Psoas muscle (tissue), 8 donors: ENCODE measurements around the gene KLF17. TPM values are rescaled to one million over a fixed set of nuclear protein-coding genes. Genes with fewer than 3 reads are reported as not detected.

ENCODE experiments used
- ATAC-seq, 4 donors: fragments of 200-7000 bp; cut with Tn5 transposase; one replicate each; pipeline ENCODE4 v1.9.1; 2020; ENCODE audit warnings: moderate library complexity in 3 of 4, mild to moderate bottlenecking in 2 of 4
- DNase-seq, 2 donors: peaks; one replicate each; pipeline ENCODE4 v3.0.0-alpha.2; 2020
- H3K27ac ChIP-seq: fragments of 200-600 bp; one replicate; pipeline ENCODE4 v1.8.0; 2022
- H3K27me3 ChIP-seq, 3 donors: fragments of 200-600 bp in 1 of 3; one replicate each; pipeline versions ENCODE4 v1.6.1 to v1.8.0; 2013 to 2022; ENCODE audit warnings: low read length in 2 of 3, mild to moderate bottlenecking in 2 of 3, moderate library complexity in 1 of 3; ENCODE audit not compliant: insufficient read depth in 3 of 3
- H3K36me3 ChIP-seq, 2 donors: fragments of 200-600 bp in 1 of 2; one replicate each; pipeline versions ENCODE4 v1.6.1 to v1.8.0; 2013 to 2022; ENCODE audit warnings: low read depth in 1 of 2, mild to moderate bottlenecking in 1 of 2, moderate library complexity in 1 of 2; ENCODE audit not compliant: insufficient read depth in 1 of 2
- H3K4me1 ChIP-seq: fragments of 200-600 bp; one replicate; pipeline ENCODE4 v1.8.0; 2022
- H3K4me3 ChIP-seq: fragments of 200-600 bp; one replicate; pipeline ENCODE4 v1.8.0; 2022; ENCODE audit warnings: mild to moderate bottlenecking
- H3K9me3 ChIP-seq: fragments of 200-600 bp; one replicate; pipeline ENCODE4 v1.8.0; 2022
- CTCF ChIP-seq: fragments of 200-600 bp; IDR thresholded peaks from one replicate; pipeline ENCODE4 v1.8.0; 2022; ENCODE audit warnings: antibody characterized with exemption
- WGBS, 3 donors: extraction: QIAGEN DNeasy Blood & Tissue Kit; methylation state at CpG; one replicate each; pipeline versions ENCODE4 v1.1.6 to v1.1.7; 2013; 5-methylcytosine and 5-hydroxymethylcytosine counted together
- intact Hi-C, 2 donors: fragments of 100-400 bp; cut with DNase I; formaldehyde crosslinking; loops; one replicate each; pipeline versions ENCODE4 v1.11.0 to v1.14.2; 2022
- polyA plus RNA-seq, 3 donors: library from polyadenylated mRNA; stranded (reverse); fragments of 200-250 nt; gene quantifications; one replicate each; pipeline ENCODE4 v1.2.3, GENCODE V29; 2013
- total RNA-seq, 4 donors: library from RNA; stranded (reverse); fragmentation: NEBNext Ultra II Directional in 2 of 4; extraction: Animal tissue kit (Norgen Biotek cat#: 25700) in 2 of 4; gene quantifications; one replicate each; pipeline versions ENCODE4 v1.2.1 to v1.2.4, GENCODE V29; 2021 to 2023
- donor health status: healthy with polysubstance abuse.
- donor health status: DM: no; HTN: no; CAD: no; lungs with moderate emphysema.
- donor health status: Bipolar disorder and iron deficiency.
- donor health status: healthy.
- donor health status: DM: yes; HTN: yes; CAD: no.
- donor health status: DM: no; HTN: no; CAD: no.
- donor health status: DM: no; HTN: no; CAD: no.
- donor health status: DM: yes; HTN: yes; CAD: no.

The KLF17 gene
- total and polyA plus RNA-seq, 7 donors, result not detected

GRCh38 chr1:44151808-44152207 lies 33.2 kb downstream of the KLF17 start:
- intact Hi-C loops, result no loop called here
- H3K36me3 ChIP-seq, result no peaks in the 10 kb centered on the region
- ATAC-seq, result no peak
- no peak for DNase-seq
- H3K4me3 ChIP-seq, result no peak overlapping the region
- H3K27me3 ChIP-seq, result peaks cover 0 to 17% (median 4%) of the 10 kb centered on the region in 3 donors
- H3K27ac ChIP-seq, result no peak overlapping the region
- H3K9me3 ChIP-seq, result no peaks in the 10 kb centered on the region
- TF ChIP-seq CTCF, result no peak
- no peaks in the 10 kb centered on the region for H3K4me1 ChIP-seq
- 3 to 22% (median 4%) methylated on average over 1 of the region's 1 CpG for WGBS, 3 donors

- no peak for TF ChIP-seq CTCF
- intact Hi-C loops, result no loop called here
- WGBS, 3 donors, result 83 to 91% (median 85%) methylated on average over 1 of the region's 1 CpG
Measured at GRCh38 chr1:44152692-44153091, 34.1 kb downstream of the KLF17 start.

GRCh38 chr1:44154049-44154448 lies 35.4 kb downstream of the KLF17 start:
- DNase-seq (no peak), ATAC-seq (no peak)
- Histone ChIP-seq H3K27me3 (peaks cover 0 to 17% (median 4%) of the 10 kb centered on the region in 3 donors), H3K4me3 (no peak overlapping the region), H3K9me3 (no peaks in the 10 kb centered on the region), H3K27ac (no peak overlapping the region), H3K36me3 (no peaks in the 10 kb centered on the region), H3K4me1 (no peaks in the 10 kb centered on the region)
- TF ChIP-seq CTCF, result no peak
- intact Hi-C loops, result no loop called here
- 72 to 80% (median 72%) methylated on average over 3 of the region's 3 CpGs for whole genome bisulfite sequencing, 3 donors

More at GRCh38 chr1:44152692-44153091, 34.1 kb downstream of the KLF17 start:
- no peak overlapping the region for H3K4me3 ChIP-seq
- no peaks in the 10 kb centered on the region for H3K4me1 ChIP-seq
- H3K27ac ChIP-seq, result no peak overlapping the region
- ATAC-seq, result no peak
- H3K27me3 ChIP-seq, result peaks cover 0 to 17% (median 4%) of the 10 kb centered on the region in 3 donors
- DNase-seq, result no peak
- no peaks in the 10 kb centered on the region for H3K36me3 ChIP-seq
- no peaks in the 10 kb centered on the region for H3K9me3 ChIP-seq

- WGBS, 3 donors, result 90 to 93% (median 91%) methylated on average over 1 of the region's 1 CpG
- Histone ChIP-seq H3K4me1 (no peaks in the 10 kb centered on the region), H3K9me3 (no peaks in the 10 kb centered on the region), H3K36me3 (no peaks in the 10 kb centered on the region), H3K4me3 (no peak overlapping the region), H3K27me3 (peaks cover 0 to 1% (median 0%) of the 10 kb centered on the region in 3 donors), H3K27ac (no peak overlapping the region)
- intact Hi-C loops, result no loop called here
- DNase-seq, result no peak
- no peak for TF ChIP-seq CTCF
- ATAC-seq, result no peak
Measured at GRCh38 chr1:44157903-44158302, 39.3 kb downstream of the KLF17 start.

GRCh38 chr1:44158871-44159270 lies 40.2 kb downstream of the KLF17 start:
- H3K27ac ChIP-seq, result no peak overlapping the region
- DNase-seq, result no peak
- no peak for ATAC-seq
- no peaks in the 10 kb centered on the region for H3K36me3 ChIP-seq
- no peaks in the 10 kb centered on the region for H3K9me3 ChIP-seq
- no peak for TF ChIP-seq CTCF
- no peak overlapping the region for H3K4me3 ChIP-seq
- intact Hi-C loops, result no loop called here
- H3K27me3 ChIP-seq, result no peaks in the 10 kb centered on the region
- no peaks in the 10 kb centered on the region for H3K4me1 ChIP-seq
